GM18858 (cell line): ENCODE results near the gene ZNF227.
"Not testable (repeated sequence)": the region's sequence is repeated elsewhere in the genome, so short reads cannot be mapped to it uniquely, and the experiment has no call there.

ENCODE experiments used
- ATAC-seq: cut with Tn5 transposase; IDR thresholded peaks from one replicate; pipeline ENCODE4 v1.9.1; 2021; ENCODE audit not compliant: unreplicated experiment

Gene ZNF227

GRCh38 chr19:44236384-44236783, 24.1 kb downstream of the ZNF227 start:
- no peak for ATAC-seq

GRCh38 chr19:44252332-44252731, 40.0 kb downstream of the ZNF227 start:
- ATAC-seq, result not testable (repeated sequence)

GRCh38 chr19:44253392-44253791, 41.1 kb downstream of the ZNF227 start:
- not testable (repeated sequence) for ATAC-seq

DNA sequence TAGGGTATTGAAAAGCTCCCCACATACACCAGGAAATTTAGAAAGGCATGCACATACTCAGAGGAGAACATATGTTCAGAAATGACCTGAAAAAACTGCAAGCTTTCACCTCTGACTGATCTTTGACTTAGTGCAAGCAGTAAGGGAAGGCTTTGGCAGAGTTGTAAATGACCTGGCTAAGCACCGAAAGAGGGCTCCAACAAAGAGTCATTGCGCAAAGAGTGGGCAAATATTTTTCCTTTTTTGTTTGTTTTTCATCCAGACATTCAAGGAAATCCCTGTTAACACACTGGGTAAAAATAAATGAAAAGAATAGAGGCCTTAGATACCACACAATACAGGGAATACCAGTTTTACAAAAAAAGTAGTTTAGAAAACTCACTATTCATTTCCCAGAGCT, 42.2 kb downstream of the ZNF227 start:
- no peak for ATAC-seq

DNA sequence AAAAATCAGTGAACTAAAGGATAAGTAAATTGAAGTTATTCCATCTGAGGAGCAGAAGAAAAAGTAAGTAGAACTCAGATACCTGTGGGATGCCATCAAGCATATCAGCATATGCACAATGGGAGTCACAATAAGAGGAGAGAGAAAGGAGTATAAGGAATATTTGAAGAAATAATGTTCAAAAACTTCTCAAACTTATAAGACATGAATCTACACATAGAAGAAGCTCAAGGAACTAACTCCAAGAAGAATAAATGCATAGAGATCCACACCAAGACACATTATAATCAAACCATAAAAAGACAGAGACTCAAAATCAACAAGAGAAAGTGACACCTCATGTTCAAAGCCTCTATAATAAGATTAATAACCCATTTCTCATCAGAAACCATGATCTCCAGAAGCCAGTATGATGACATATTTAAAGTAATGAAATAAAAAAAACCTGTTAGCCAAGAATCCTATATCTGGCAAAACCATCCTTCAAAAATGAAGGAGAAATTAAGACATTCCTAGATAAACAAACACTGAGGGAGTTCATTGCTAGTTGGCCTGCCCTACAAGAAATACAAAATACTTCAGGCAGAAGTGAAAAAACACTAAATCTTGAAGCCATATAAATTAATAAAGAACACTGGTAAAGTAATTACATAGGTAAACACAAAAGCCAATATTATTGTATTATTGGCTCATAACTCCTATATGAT, 43.5 kb downstream of the ZNF227 start:
- ATAC-seq, result no peak

- ATAC-seq, result no peak
Observed at GRCh38 chr19:44258136-44258535, 45.8 kb downstream of the ZNF227 start.

DNA sequence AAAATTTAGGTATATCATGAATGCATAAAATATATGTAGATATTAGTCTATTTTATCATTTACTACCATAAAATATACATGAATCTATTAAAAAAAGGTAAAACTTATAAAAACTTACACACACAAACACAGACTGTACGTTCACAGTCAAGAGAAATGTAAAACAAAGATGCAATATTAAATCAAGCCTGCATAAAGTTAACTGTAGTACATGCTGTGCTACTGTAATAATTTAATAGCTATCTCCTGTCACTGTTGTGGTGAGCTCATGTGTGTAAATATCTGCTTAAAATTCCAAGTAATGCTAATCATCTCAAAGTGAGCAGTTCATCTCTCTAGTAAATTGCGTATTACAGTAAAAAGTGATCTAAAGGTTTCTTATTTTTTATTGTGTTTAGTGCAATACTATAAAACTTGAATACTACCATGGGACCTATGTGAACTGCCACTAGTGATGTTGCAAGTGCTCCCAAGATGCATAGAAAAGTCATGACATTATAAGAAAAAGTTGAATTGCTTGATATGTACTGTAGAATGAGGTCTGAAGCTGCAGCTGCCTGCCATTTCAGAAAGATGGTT, 46.6 kb downstream of the ZNF227 start:
- no peak for ATAC-seq

GRCh38 chr19:44260343-44260681, 48.0 kb downstream of the ZNF227 start:
- no peak for ATAC-seq

DNA sequence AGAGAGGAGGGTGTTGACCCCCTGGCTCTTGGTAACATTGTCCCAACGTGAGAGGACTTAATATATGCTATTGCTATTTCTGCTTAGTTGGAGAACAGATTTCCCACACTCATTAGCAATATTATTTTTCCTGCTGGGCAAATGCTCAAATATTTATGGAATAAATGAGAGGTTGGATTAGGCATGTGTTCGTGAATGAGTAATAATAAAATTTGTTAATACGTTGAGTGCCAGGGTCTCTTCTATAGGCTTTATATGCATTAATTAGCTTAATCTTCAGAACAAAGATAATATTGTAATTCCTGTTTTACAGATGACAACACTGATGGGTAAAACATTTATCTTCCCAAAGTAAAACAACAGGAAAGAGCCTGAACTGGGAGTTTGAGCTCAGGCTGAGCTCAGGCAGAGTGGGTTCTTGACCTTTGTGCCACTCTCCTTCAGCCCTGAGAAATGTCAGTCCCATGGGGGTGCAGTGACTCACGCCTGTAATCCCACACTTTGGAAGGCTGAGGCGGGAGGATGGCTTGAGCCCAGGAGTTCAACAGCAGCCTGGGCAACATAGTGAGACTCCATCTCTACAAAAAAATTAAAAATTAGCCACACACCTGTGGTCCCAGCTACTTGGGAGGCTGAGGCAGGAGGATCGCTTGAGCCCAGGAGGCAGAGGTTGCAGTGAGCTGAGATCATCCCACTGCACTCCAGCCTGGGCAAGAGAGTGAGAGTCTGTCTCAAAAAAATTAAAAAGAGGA, 48.5 kb downstream of the ZNF227 start:
- ATAC-seq, result no peak

DNA sequence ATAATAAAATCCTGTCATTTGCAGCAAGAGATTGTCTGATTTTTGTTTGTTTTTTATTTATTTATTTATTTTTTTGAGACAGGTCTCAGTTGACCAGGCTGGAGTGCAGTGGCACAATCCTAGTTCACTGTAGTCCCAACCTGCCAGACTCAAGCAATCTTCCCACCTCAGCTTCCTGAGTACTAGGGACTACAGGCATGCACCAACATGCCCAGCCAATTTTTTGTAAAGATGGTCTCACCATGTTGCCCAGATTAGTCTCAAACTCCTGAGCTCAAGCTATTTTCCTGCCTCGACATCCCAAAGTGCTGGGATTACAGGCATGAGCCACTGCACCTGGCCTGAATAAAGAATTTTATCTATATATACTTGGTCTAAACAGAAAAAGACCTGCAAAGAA, 65.0 kb downstream of the ZNF227 start:
- ATAC-seq, result no peak

DNA sequence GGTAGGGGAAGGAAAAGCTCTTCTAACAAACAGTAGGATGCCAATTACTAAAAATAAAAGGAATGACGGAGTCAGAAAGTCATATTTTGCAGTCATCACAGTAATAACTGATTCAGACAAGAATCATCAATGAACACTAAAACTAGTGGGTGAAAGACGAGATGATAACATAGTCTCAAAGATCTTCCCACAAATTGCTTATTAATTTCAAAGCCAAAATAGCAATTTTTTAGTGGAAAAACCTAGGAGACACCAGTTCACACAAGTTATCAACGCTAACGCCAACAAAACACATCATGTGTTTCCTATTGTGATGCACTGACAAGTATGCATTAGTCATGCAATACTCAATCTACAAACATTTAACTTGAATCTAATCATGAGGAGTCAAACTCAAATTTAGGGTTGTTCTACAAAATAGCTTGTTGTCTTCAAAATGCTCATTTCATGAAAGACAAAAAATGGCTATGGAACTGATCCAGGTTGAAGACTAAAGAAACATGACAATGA, 65.9 kb downstream of the ZNF227 start:
- ATAC-seq, result no peak

DNA sequence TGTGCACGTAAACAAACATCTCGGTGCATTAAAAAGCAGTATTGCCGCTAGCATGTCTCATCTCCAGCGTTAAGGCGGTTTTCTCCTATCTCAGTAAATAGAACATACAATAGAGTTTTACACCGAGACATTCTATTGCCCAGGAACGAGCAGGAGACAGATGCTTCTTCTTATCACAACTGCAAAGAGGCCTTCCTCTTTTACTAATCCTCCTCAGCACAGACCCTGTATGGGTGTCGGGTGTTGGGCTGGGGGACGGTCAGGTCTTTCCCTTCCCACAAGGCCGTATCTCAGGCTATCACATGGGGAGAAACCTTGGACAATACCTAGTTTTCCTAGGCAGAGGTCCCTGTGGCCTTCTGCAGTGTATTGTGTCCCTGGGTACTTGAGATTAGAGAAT, 68.6 kb downstream of the ZNF227 start:
- no peak for ATAC-seq

DNA sequence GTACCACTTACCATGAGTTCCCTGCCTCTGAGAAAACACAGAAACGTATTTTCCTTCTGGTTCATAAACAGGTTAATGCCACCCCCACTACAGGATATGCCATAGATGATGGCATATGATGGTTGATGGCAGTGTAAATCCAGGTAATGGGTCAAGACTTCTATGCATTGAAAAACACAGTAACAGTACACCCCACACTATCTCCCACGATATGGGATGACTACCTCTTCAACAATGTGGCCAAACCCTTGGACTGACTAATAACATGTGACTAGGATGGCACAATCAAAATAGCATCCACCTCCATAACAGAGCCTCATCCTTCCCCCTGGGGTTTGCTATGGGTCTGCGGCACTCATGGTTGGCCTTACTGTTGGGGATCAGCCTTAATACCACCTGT, 70.5 kb downstream of the ZNF227 start:
- ATAC-seq, result no peak

DNA sequence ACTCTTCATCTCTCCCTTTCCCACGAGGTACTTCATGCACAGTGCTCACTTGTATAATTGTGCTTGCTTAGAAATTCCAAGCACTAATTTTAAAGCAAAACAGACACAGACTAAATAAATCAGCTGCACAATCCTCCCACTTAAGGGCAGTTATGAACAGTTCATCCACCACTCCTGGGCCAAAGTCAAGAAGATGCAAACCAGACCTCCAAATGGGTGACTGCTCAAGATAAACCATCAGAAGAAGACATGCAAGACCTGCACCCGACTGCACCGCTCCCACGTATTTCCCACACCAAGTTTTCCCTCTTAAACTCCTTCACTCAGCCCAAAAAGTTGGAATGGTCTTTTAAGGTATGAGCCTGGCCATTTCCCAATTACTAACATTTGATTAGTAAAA, 72.6 kb downstream of the ZNF227 start:
- no peak for ATAC-seq
